ENCODE data around the gene ALG14.

The ALG14 gene

DNA sequence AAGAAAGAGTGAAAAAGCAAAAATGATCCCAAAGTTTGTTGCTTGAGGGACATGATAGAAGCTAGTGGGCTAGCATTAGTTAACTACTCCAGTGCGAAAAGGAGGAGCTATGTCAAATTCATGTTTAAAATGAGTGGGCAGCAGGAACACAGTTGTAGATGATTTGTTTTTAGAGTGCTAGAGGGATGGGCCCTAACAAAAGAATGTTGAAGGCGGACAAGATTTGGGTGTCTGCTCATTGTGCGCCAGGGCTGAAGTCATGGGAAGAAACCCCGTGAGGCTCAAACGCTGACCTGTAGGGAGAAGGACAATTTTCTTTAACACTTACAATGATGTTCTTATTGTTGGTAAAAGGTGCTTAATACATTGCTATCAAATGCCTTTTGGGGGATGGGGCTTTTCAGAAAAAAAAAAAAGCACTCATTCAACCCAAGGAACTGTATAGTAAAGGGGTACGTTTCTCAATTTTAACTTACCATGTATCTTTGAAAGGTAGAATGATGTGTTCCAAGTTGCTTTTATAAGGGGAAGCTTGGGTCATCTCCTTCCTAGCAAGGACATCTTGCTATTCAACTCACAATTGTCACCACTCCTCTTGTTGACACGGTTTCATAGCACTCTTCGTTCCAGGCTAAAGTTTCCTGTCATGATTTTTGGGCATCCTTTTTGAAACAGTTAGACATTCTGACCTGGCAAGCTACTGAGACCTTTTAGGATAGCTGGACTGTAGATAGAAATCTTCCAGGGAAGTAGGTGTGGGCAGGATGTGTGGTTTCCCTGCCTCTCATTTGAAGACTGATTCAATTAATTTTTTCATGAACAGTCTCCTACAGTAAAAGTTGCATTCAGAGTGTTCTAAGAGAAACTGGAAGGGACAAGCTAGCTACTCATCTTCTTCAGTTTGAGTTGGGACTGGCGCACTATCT lies 92.8 kb downstream of the ALG14 start:
- DNase-seq = no peak

DNA sequence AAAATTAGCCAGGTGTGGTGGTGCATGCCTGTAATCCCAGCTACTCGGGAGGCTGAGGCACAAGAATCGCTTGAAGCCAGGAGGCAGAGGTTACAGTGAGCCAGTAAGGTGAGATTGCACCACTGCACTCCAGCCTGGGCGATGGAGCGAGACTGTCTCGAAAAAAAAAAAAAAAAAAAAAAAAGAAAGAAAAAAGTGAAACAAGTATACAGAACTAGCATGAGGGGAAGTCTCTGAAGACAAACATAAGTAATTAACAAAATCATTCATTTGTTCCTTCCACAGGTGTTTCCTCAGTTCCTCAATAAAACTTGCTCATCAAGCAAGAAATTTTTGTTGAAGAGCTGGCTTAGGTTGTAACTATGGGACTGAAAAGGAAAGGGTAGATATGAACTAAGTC lies 93.6 kb downstream of the ALG14 start:
- no peak for DNase-seq

DNA sequence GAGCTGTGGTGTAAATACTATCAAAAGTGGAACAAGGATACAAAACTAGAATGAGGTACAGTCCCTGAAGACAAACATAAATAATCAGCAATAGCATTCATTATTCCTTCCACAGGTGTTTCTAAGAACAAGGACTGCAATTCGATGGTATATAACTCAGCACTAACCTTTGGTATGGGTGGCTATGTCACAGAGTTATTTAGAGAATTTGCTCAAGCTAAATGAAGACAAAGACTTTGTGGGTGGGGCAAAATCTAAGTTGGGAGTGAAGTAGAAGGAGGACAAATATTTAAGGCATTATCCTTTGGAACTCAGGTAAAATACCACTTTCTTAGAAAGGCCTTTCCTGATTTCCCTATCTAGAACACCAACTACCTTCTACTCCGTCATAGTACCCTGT lies 94.3 kb downstream of the ALG14 start:
- no peak for DNase-seq

DNA sequence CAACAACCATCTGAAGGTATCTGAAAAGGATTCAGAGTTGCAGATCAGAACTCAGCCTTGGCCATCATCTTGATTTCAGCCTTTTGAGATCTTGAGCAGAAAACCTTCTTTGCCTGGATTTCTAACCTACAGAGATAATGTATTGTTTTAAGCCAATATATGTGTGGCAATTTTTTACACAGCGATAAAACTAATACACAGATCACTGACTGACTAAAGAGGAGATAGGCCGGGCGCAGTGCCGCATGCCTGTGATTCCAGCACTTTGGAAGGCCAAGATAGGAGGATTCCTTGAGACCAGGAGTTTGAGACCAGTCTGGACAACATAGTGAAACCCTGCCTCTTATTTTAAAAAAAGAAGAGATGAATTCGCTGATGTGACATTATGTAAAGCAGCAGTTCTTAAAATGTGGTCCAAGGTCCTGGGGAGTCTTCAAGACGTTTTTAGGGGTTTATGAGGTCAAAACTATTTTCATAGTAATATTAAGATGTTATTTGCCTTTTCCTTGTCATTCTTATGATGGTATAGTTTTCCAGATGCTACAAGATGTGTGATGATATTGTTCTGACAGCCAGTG lies 95.7 kb downstream of the ALG14 start:
- DNase-seq = no peak

DNA sequence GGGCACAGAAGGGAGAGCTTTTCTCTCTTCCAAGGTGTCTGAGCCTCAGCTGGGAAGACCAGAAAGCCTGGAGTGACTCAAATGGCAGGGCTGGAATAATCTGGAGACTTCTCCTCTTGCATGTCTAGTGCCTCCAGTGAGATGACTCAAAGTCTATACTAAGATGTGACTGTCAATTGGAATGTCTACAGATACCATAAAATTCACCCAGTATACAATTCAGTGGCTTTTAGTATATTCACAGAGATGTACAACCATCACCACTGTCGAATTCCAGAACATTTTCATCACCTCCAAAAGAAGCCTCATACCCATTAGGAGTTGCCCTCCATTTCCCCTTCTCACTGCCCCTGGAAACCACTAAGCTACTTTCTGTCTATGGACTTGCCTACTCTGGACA lies 97.9 kb downstream of the ALG14 start:
- no peak for DNase-seq

DNA sequence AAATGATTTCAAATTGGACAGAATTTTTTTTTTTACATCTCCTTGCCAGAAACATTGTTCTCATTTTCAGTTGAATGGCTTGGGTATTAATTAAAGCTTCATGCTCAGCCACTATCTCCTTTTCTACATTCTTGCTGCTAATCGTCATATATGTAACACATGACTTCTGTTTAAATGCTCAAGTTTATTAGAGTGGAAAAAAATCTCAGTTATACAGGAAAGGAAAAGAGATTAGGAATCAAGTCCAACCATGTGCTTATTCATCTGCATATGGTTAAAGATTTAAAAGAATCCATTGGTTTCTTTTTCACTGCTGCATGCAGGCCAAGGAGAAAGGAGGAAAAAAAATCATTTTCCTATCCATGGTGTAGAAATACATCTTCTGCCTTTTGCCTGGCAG lies 98.5 kb downstream of the ALG14 start:
- DNase-seq = no peak

DNA sequence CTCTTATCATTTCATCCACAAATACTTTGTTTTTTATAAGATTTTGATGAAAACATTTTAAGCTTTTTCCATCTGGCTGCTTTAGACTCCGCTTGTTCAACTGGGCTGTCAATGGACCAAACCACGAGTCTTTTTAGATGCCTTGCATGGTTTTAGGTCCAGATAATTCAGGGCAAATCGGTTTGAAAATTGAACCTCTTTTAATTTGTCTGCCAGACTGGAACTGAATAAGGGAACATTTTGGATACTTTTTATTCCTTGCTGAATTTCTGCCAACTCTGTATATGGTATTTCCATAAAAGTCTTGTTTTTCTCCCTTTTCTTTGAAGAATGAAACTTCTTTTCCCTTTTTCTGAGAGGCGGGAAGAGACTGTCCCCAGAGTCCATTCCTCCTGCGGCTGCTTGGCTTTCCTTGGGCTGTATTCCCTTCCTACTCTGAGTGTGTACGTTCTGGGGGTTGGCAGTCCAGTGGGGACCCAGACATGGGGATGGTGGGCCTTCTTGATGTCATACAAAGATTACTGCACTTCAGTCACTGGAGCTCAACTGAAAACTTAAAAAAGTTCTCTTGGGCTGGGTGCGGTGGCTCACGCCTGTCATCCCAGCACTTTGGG lies 99.3 kb downstream of the ALG14 start:
- DNase-seq = no peak

DNA sequence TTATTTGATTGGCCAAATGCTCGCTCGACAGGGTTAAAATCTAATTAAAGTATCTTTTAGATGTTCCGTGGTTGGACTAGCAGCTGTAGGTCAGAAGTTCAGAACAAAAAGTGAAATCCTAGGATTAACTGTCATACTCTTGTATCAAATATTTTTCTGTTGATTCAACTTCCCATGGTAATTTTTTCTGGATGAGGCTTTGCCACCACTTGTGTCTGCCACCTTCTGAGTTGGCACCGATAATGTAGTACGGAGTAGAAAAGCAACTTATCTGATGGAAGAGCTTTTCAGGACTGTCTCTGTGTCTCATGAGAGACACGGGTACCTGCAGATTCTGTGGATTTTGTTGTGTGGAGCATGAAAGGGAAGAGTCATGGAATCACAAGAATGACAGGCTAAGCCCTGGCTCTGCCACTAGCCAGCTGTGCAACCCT lies 101.2 kb downstream of the ALG14 start:
- no peak for DNase-seq

DNA sequence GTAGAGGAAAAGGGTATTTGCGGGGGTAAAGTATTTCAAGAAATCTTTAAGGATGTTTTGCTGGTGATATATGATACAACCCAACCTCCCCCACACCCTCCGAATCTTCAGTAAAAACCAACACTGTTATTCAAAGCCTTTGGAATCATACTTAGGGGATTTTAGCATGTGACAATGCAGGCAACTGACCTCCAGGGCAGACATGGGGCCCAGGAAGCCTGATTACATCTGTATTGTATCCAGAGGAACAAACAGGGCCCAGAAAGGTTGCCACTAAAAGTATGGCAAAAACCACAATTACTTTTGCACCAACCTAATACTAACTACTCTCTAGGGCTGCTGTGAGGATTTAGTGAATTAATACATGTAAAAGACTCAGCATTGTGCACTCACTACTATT lies 102.0 kb downstream of the ALG14 start:
- DNase-seq = no peak

DNA sequence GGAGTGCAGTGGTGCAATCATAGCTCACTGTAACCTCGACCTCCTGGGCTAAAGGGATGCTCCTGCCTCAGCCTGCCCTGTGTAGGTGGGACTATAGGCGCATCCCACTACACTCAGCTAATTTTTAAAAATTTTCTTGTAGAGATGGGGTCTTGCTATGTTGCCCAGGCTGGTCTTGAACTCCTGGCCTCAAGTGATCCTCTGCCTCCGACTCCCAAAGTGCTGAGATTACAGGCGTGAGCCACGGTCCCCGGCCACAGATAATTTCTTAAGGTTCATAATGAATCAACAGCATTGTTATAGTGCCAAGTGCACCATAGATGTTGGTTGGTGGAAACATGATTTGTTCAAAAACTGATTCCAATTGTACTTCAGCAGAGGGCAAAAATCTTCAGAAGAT lies 103.6 kb downstream of the ALG14 start:
- DNase-seq = no peak

DNA sequence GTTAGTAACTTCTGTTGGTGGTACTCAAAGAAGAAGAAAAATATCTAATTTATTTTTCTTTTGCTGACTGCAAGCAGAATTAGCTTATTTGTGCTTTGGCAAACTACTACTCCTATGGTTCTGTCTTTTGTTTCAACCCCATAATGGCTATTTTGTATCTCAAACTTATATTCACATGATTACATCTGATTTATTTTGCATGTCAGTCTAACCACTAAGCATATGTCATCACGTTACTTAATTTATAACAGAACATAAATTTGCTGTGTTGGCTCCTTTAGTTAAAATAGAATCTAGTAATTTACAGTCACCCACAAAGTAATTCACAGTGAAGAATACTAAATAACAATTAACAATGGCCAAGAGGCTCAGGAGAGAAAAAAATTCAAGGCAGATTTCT lies 106.7 kb downstream of the ALG14 start:
- no peak for DNase-seq

DNA sequence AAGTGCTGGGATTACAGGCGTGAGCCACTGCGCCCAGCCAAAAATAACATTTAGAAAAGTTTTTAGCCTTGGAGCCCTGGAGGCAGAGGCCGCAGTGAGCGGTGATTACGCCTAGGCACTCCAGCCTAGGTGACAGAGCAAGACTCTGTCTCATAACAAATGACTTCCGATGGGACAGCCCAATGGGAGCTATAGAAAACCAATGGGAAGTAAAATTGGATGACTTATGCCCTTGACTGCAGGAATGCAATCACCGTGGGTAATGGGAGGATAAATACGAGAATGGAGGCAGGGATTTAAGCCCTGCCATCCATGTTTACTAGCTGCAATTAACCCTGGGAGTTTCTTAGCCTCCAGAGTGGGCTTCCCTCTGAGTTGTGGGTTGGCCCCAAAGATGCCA lies 108.9 kb downstream of the ALG14 start:
- DNase-seq = no peak

DNA sequence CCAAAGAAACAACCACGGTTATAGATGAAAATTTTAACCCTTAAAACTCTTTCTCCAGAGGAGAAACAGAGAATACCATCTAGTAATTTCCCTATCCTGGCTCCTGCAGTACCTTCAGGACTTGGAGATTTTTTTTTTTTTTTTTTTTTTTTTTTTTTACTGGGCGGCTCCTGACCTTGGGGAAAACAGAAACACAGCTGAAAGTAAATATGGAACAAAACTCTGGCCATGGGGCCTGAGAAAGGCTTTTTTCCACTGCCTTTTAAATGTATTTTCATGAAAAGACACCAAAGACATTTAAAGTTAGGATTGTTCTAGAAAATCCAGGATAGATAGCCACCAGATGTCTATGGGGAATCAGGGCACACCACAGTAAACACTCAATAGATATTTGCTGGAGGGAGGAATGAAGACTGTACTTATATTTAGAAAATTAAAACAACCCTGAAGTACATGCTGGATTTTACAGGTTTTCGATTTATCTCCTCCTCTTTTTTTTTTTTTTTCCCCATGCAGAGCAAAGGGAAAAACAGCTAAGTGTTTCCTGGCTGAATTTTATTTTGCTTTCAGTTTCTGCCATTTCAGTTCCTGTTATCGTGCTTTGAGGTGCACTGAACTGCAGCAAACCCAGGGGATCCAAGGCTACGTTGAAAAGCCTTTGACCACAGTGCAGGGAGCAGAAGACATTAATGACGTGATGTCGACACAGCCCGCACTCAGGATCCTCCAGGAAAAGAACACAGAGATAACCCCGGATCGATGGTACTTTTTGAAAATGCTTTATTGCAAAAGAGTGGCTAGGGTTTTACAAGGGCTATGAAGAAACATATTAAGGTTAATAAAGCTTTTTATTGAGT lies 110.1 kb downstream of the ALG14 start:
- no peak for DNase-seq

DNA sequence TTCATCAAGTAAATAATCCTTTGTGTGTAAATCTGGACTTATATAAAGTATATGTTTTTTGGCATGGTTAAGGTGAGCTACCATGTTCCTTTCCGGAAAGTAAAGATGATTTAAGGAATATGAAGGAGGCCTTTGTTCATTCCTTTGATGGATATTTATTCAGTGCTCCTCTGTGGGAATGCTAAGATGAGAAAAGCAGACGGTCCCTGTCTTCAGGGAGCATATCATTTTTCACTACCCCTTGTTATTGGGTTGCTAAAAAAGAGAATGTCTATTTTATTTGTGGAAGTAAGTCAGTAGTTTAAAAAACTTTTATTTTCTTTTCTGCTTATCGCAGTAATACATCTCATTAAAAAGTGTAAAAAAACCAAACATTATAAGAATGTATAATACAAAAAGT lies 110.8 kb downstream of the ALG14 start:
- no peak for DNase-seq

DNA sequence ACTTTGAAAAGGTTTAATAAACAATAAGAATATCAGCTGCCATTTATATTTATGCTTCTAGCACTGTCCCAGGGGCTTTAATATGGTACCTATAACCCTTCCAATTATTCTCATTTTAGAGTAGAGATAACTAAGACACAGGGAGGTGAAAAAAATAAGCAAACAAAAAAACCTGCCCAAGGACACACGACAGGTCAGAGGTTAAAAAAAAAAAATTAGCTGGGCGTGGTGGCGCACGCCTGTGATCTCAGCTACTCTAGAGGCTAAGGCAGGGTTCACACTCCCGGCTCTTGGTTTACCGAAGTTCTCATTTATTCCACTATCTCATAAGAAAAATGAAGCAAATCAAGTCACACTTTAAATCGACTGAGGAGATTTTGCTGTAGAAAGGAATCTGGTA lies 111.2 kb downstream of the ALG14 start:
- no peak for DNase-seq

DNA sequence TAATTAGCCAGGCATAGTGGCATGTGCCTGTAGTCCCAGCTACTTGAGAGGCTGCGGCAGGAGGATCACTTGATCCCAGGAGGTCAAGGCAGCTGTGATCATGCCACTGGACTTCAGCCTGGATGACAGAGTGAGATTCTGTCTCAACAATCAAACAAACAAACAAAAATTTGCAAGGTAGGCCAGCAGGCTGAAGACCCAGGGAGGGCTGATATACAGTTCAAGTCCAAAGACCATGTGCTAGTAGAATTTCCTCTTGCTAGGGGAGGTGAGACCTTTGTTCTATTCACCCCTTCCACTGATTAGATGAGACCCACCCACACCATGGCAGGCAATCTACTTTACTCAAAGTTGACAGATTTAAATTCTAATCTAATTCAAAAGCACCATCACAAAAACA lies 114.7 kb downstream of the ALG14 start:
- DNase-seq = no peak

DNA sequence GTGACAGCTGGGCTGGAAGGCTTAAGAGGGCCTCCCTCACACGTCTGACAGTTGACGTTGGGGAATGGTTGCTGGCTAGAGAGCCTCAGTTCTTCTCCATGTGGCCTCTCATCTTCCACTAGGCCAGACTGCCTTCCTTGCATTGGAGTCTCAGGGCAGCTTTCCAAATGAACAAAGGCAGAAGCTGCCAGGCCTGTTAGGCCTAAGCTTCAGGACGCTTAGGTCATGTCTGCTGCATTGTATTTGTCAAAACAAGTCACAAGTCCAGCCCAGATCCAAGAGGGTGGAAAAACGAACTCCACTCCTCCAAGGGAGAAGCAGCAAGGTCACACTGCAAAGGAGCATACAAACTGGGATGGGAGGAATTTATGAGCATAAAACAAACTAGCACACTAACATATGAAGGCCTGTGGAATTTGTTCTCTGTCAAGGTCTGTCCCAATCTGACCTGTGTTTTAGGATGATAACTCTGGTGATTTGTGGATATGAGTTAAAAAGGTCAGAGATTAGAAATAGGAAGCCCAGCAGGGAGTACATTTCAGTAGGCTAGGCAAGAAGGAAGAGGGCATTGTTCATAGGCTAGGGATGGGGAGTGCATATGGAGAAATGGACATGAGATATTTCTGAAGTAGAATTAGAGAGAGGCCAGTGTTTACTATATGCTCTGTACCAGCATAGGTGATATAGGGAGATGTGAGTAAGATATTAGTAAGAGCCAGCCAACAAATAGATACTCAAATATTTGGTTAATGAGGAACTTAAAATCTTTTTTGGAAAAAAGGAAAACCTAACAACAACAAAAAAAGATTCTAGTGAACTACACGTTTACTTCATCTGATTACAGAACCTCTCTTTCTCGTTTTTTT lies 116.8 kb downstream of the ALG14 start:
- no peak for DNase-seq

DNA sequence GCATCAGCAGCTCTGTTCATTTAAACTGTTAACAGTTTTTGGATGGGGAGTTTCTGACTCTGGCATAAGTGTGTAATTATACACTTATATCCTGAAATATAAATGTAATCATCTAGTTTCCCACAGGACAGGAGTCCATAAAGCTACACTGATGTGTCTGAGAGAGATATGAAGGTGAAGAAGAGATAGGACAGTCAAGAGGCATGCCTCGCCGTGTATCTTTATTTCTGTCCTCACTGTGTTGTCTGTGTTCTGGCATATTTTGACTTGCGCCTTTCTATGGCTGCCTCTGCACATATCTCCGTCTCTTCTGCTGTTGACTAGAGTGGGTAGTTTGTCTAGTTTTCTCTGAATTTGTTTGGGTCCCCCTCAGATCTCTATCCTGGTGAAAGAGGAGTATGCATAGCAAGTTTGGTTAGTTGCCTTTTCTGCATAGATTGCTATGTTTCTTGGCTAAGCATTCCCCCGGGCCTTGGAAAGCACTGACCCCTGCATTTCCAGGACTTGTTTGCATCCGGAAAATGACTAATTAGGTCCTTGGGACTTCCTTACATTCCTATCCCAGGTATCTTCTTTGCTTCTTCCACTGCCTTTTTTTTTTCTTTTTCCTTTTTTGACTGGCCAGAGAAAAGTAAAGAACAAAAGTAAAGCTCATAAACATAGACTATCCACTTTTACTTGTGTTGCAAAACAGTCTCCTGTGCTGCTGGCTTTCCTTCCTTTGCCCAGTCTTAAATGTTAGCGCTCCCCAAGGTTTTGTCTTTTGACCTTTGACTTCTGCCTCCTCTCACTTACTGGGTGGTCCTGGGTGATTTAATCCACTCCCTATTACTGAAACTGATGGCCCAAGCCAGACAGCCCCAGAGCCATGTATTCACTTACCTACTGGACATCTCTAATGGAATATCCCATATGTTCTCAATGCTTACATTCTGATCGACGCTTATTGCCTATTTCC lies 118.2 kb downstream of the ALG14 start:
- no peak for DNase-seq

DNA sequence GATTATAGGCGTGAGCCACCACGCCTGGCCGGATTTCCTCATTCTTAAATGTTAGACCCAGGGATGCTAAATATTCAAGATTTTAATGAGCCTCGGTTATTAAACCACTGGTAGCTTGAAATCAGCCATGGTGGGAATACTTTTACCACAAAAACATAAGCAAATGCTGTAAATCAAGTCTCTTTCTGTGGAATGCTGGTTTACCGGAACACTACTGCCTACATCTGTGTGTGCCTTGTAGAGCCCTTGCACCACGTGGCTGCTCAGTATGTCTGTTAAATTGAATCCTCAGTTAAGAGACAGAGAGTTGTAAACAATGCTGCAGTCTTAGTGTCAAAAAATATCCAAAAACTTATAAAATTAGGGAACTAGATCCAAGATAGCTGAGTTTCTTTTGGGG lies 119.0 kb downstream of the ALG14 start:
- no peak for DNase-seq

DNA sequence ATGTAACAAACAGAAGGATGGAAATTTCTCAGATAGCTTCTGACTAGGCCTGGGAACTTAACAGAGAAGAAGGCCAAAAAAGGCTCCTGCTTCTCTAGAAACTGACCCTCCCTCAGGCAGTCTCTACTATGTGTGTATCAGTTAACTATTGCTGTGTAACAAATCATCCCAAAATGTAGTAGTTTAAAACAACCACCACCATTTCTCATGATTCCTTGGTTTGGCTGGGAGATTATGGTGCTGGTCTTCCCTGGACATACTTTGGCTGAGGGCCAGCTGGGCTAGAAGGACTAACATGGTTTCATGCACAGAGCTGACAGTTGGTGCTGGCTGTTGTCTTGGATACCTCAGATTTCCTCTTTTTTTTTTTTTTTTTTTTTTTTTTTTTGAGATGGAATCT lies 119.6 kb downstream of the ALG14 start:
- DNase-seq = no peak

DNA sequence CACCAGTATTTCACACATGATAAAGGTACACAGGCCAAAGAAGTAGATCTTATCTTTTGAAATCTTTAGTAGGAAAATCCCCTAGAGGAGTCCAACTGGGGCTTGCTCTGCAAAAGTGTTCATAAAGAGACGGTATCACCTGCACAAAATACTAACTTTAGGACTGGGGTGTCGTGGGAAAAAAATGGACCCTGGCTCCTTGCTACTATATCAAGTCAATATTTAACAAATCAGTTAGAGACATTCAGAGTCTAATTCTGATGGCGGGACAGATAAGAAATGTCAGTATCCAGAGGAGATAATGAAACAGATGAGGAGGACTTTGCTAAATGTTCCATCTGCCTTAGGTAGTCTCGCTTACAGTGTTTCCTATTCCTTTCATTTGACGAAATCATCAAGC lies 120.2 kb downstream of the ALG14 start:
- no peak for DNase-seq
